Measurements from ENCODE around the gene OGDHL.

DNA sequence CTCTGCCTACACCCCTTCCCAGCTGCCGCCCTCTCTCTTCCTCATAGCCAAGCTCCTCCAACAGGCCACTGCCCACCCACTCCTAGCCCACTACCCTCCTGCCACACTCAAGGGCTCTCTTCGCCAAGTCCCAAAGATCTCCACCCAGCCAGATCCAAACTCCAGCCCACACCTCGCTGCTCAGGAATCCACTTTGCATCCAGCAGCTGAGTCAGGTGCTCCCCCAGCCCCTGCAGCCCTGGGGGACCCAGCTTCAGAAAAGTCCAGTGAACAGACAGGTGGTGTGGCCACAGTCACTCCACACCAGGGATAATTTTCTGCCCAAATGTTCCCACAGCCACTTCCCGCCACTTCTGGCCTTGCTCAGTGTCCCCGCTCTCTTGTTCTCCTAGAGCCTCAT, 10.9 kb downstream of the OGDHL start:
- TF ChIP-seq POLR2A (IDR thresholded peaks at IDR 0.05; ENCODE audit: low read depth, low read length) (no peak), POLR2AphosphoS5 (IDR thresholded peaks at IDR 0.05; ENCODE audit: low read depth, low read length) (no peak), TAF1 (IDR thresholded peaks at IDR 0.05; ENCODE audit: borderline replicate concordance, low read depth, low read length) (no peak)
